Suprapubic skin (tissue), 4 donors: ENCODE data around the gene SPON2. TPM values are rescaled to one million over a fixed set of nuclear protein-coding genes. Genes with fewer than 3 reads are reported as not detected.

Source experiments
- DNase-seq, 2 donors: peaks; one replicate each; pipeline ENCODE4 v3.0.0-alpha.2; 2019; ENCODE audit warnings: low spot score in 2 of 2
- H3K27ac ChIP-seq: fragments of 200-600 bp; sonication (generic); one replicate; pipeline ENCODE4 v1.5.1; 2019
- H3K27me3 ChIP-seq: fragments of 200-600 bp; sonication (generic); one replicate; pipeline ENCODE4 v1.5.1; 2019
- H3K36me3 ChIP-seq: fragments of 200-600 bp; sonication (generic); one replicate; pipeline ENCODE4 v1.5.1; 2019
- H3K4me1 ChIP-seq: fragments of 200-600 bp; sonication (generic); one replicate; pipeline ENCODE4 v1.5.1; 2019
- H3K4me3 ChIP-seq: fragments of 200-600 bp; sonication (generic); one replicate; pipeline ENCODE4 v1.5.1; 2019; ENCODE audit warnings: mild to moderate bottlenecking
- H3K9me3 ChIP-seq: fragments of 200-600 bp; sonication (generic); one replicate; pipeline ENCODE4 v1.5.1; 2019
- CTCF ChIP-seq, 2 donors: fragments of 200-600 bp in 1 of 2; fragments of 450-650 bp in 1 of 2; sonication (generic) in 1 of 2; IDR thresholded peaks; one replicate each; pipeline ENCODE4 v1.5.1; 2016 to 2019; ENCODE audit warnings: antibody characterized with exemption in 2 of 2, mild to moderate bottlenecking in 1 of 2, moderate library complexity in 1 of 2
- EP300 ChIP-seq: sonication (generic); formaldehyde crosslinking; IDR thresholded peaks from one replicate; pipeline ENCODE4 v1.6.1; 2017; ENCODE audit warnings: antibody characterized with exemption
- POLR2A ChIP-seq, 2 donors: fragments of 450-650 bp; IDR thresholded peaks; one replicate each; pipeline ENCODE4 v1.6.1; 2017; ENCODE audit warnings: antibody characterized with exemption in 2 of 2, mild to moderate bottlenecking in 2 of 2, moderate library complexity in 2 of 2
- POLR2AphosphoS5 ChIP-seq, 3 donors: sonication (generic); formaldehyde crosslinking; IDR thresholded peaks; one replicate each; pipeline ENCODE4 v1.6.1; 2017; ENCODE audit warnings: antibody characterized with exemption in 3 of 3
- WGBS: methylation state at CpG from one replicate; pipeline ENCODE4 v1.1.5; 2018; 5-methylcytosine and 5-hydroxymethylcytosine counted together
- total RNA-seq, 4 donors: library from RNA; depleted of rRNA; stranded (reverse); fragments of >200 nt; gene quantifications; one replicate each; pipeline ENCODE4 v1.1.0, GENCODE V29; 2016

SPON2 gene
- total RNA-seq, 4 donors from 2014 or later, result 22.5 to 52.3 (median 31.8) TPM

- Histone ChIP-seq H3K36me3 (no peaks in the 10 kb centered on the region), H3K4me1 (peaks cover 29% of the 10 kb centered on the region), H3K9me3 (no peaks in the 10 kb centered on the region), H3K27ac (no peak overlapping the region), H3K27me3 (peaks cover 15% of the 10 kb centered on the region), H3K4me3 (peak overlapping the region; percentile 60)
- 45% methylated on average over 6 of the region's 24 CpGs for WGBS
- no peak for TF ChIP-seq POLR2A (IDR thresholded peaks at IDR 0.05)
- TF ChIP-seq CTCF (IDR thresholded peaks at IDR 0.05), result no peak
- TF ChIP-seq EP300, result no peak
- TF ChIP-seq POLR2AphosphoS5 (IDR thresholded peaks at IDR 0.05), result no peak
- DNase-seq, result peak in 1 of 2 donors; percentile 63
Observed at GRCh38 chr4:1166509-1167243, 5.7 kb downstream of the SPON2 start.

GRCh38 chr4:1164956-1165545, 7.3 kb downstream of the SPON2 start:
- Histone ChIP-seq H3K4me1 (peaks cover 17% of the 10 kb centered on the region), H3K4me3 (no peak overlapping the region), H3K36me3 (no peaks in the 10 kb centered on the region), H3K27ac (no peak overlapping the region), H3K27me3 (no peaks in the 10 kb centered on the region), H3K9me3 (no peaks in the 10 kb centered on the region)
- TF ChIP-seq CTCF (IDR thresholded peaks at IDR 0.05), result no peak
- no peak for TF ChIP-seq POLR2A (IDR thresholded peaks at IDR 0.05)
- TF ChIP-seq POLR2AphosphoS5 (IDR thresholded peaks at IDR 0.05), result no peak
- TF ChIP-seq EP300, result no peak
- DNase-seq, result no peak
- WGBS, result 90% methylated on average over 8 of the region's 13 CpGs

GRCh38 chr4:1164444-1164843, 7.9 kb downstream of the SPON2 start:
- no peak overlapping the region for H3K27ac ChIP-seq
- no peak overlapping the region for H3K4me3 ChIP-seq
- peaks cover 17% of the 10 kb centered on the region for H3K4me1 ChIP-seq
- H3K9me3 ChIP-seq, result no peaks in the 10 kb centered on the region
- DNase-seq, result no peak
- TF ChIP-seq POLR2AphosphoS5 (IDR thresholded peaks at IDR 0.05) (no peak), CTCF (IDR thresholded peaks at IDR 0.05) (no peak), POLR2A (IDR thresholded peaks at IDR 0.05) (no peak), EP300 (no peak)
- 83% methylated on average over 4 of the region's 5 CpGs for WGBS
- no peaks in the 10 kb centered on the region for H3K27me3 ChIP-seq
- no peaks in the 10 kb centered on the region for H3K36me3 ChIP-seq

- Histone ChIP-seq H3K27ac (no peak overlapping the region), H3K9me3 (no peaks in the 10 kb centered on the region), H3K27me3 (no peaks in the 10 kb centered on the region), H3K36me3 (no peaks in the 10 kb centered on the region), H3K4me1 (peaks cover 17% of the 10 kb centered on the region), H3K4me3 (no peak overlapping the region)
- 81% methylated on average over 4 of the region's 4 CpGs for WGBS
- DNase-seq, result no peak
- TF ChIP-seq EP300, result no peak
- TF ChIP-seq POLR2AphosphoS5 (IDR thresholded peaks at IDR 0.05), result no peak
- TF ChIP-seq CTCF (IDR thresholded peaks at IDR 0.05), result no peak
- no peak for TF ChIP-seq POLR2A (IDR thresholded peaks at IDR 0.05)
Observed at GRCh38 chr4:1164040-1164439, 8.3 kb downstream of the SPON2 start.

GRCh38 chr4:1160351-1160750, 12.0 kb downstream of the SPON2 start:
- Histone ChIP-seq H3K4me1 (no peaks in the 10 kb centered on the region), H3K4me3 (no peak overlapping the region), H3K27ac (no peak overlapping the region), H3K9me3 (peaks cover 8% of the 10 kb centered on the region), H3K27me3 (no peaks in the 10 kb centered on the region), H3K36me3 (no peaks in the 10 kb centered on the region)
- no peak for TF ChIP-seq POLR2AphosphoS5 (IDR thresholded peaks at IDR 0.05)
- TF ChIP-seq POLR2A (IDR thresholded peaks at IDR 0.05), result no peak
- no peak for TF ChIP-seq EP300
- no peak for TF ChIP-seq CTCF (IDR thresholded peaks at IDR 0.05)
- 87% methylated on average over 1 of the region's 1 CpG for WGBS
- no peak for DNase-seq
